ENCODE results near the gene APBB2.

DNA sequence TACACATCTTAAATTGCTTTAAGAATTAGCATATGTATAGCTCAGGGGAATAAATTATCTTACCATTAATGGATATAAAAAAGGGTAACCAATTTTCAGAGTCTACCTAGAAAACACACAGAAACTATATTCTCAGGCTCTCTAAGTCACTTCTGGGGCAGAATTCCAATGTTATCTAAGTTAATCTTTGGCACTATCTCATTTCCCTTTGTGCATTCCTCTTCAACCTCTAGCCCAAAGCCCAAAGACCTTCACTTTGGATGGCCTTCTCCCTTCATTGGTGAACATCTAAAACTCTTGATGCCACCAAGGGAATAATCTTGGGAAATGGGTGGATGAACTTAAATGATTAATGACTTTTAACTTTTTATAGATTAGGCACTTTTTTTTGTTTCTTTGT, 108.3 kb downstream of the APBB2 start:
- TF ChIP-seq, protein P1, sequence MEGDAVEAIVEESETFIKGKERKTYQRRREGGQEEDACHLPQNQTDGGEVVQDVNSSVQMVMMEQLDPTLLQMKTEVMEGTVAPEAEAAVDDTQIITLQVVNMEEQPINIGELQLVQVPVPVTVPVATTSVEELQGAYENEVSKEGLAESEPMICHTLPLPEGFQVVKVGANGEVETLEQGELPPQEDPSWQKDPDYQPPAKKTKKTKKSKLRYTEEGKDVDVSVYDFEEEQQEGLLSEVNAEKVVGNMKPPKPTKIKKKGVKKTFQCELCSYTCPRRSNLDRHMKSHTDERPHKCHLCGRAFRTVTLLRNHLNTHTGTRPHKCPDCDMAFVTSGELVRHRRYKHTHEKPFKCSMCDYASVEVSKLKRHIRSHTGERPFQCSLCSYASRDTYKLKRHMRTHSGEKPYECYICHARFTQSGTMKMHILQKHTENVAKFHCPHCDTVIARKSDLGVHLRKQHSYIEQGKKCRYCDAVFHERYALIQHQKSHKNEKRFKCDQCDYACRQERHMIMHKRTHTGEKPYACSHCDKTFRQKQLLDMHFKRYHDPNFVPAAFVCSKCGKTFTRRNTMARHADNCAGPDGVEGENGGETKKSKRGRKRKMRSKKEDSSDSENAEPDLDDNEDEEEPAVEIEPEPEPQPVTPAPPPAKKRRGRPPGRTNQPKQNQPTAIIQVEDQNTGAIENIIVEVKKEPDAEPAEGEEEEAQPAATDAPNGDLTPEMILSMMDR (IDR thresholded peaks at IDR 0.05), result no peak
- no peak for TF ChIP-seq POLR2A (IDR thresholded peaks at IDR 0.05)

Measured in heart left ventricle (tissue), 13 donors.